ENCODE measurements around the gene ELAC2. TPM values are rescaled to one million over a fixed set of nuclear protein-coding genes. Genes with fewer than 3 reads are reported as not detected.

The ELAC2 gene
- total RNA-seq, result 10 to 100 TPM; 42.9 to 59.7 TPM

- H3K4me1 ChIP-seq, result peaks cover 4% of the 10 kb centered on the region
- TF ChIP-seq CTCF (IDR thresholded peaks at IDR 0.05), result no peak
- no peaks in the 10 kb centered on the region for H3K27me3 ChIP-seq
- intact Hi-C loops (cut with DNase I), result no loop called here
- H3K4me3 ChIP-seq, result peak within 1 kb of the TSS; percentile 99
- H3K9ac ChIP-seq (ENCODE audit: low read depth in 2 of 2, low read length in 2 of 2), result peak within 1 kb of the TSS; percentile 72 to 93
- H3K27ac ChIP-seq, result peak within 1 kb of the TSS; percentile 93
- H3K9me3 ChIP-seq, result no peaks in the 10 kb centered on the region
- peak; percentile 98 for DNase-seq
- H3K36me3 ChIP-seq, result no peaks in the 10 kb centered on the region
Measured at GRCh38 chr17:13017655-13018459, at the start of gene ELAC2. Gene ELAC2, minus strand, starts transcription at chr17:13018027. Its CDS starts 80 bp downstream, at chr17:13017947.

GRCh38 chr17:13065032-13065431, 47.2 kb upstream of the ELAC2 start:
- Histone ChIP-seq H3K9ac (ENCODE audit: low read depth in 2 of 2, low read length in 2 of 2) (no peak overlapping the region), H3K4me1 (no peaks in the 10 kb centered on the region), H3K27me3 (no peaks in the 10 kb centered on the region), H3K27ac (no peak overlapping the region), H3K4me3 (no peak overlapping the region), H3K9me3 (no peaks in the 10 kb centered on the region), H3K36me3 (no peaks in the 10 kb centered on the region)
- TF ChIP-seq CTCF (IDR thresholded peaks at IDR 0.05), result no peak
- no peak for DNase-seq
- intact Hi-C loops (cut with DNase I), result no loop called here

GRCh38 chr17:13055131-13055530, 37.3 kb upstream of the ELAC2 start:
- no peaks in the 10 kb centered on the region for H3K36me3 ChIP-seq
- no peaks in the 10 kb centered on the region for H3K27me3 ChIP-seq
- no peak for DNase-seq
- TF ChIP-seq CTCF (IDR thresholded peaks at IDR 0.05), result no peak
- no peaks in the 10 kb centered on the region for H3K4me1 ChIP-seq
- no peaks in the 10 kb centered on the region for H3K9me3 ChIP-seq
- no peak overlapping the region for H3K9ac ChIP-seq (ENCODE audit: low read depth in 2 of 2, low read length in 2 of 2)
- H3K4me3 ChIP-seq, result no peak overlapping the region
- H3K27ac ChIP-seq, result no peak overlapping the region
- intact Hi-C loops (cut with DNase I), result no loop called here

- Histone ChIP-seq H3K27me3 (no peaks in the 10 kb centered on the region), H3K36me3 (no peaks in the 10 kb centered on the region), H3K4me1 (no peaks in the 10 kb centered on the region), H3K4me3 (no peak overlapping the region), H3K27ac (no peak overlapping the region), H3K9ac (ENCODE audit: low read depth in 2 of 2, low read length in 2 of 2) (no peak overlapping the region), H3K9me3 (no peaks in the 10 kb centered on the region)
- TF ChIP-seq CTCF (IDR thresholded peaks at IDR 0.05), result no peak
- intact Hi-C loops (cut with DNase I), result no loop called here
- DNase-seq, result no peak
Measured at GRCh38 chr17:13054666-13055065, 36.8 kb upstream of the ELAC2 start.

GRCh38 chr17:13051915-13052314, 34.1 kb upstream of the ELAC2 start:
- H3K27me3 ChIP-seq, result no peaks in the 10 kb centered on the region
- H3K4me3 ChIP-seq, result no peak overlapping the region
- no peak overlapping the region for H3K9ac ChIP-seq (ENCODE audit: low read depth in 2 of 2, low read length in 2 of 2)
- no peak overlapping the region for H3K27ac ChIP-seq
- H3K9me3 ChIP-seq, result no peaks in the 10 kb centered on the region
- no peaks in the 10 kb centered on the region for H3K4me1 ChIP-seq
- TF ChIP-seq CTCF (IDR thresholded peaks at IDR 0.05), result no peak
- DNase-seq, result no peak
- intact Hi-C loops (cut with DNase I), result no loop called here
- H3K36me3 ChIP-seq, result no peaks in the 10 kb centered on the region

Measured in colonic mucosa (tissue), 4 donors.